ENCODE measurements around the gene PCP4.

The PCP4 gene

DNA sequence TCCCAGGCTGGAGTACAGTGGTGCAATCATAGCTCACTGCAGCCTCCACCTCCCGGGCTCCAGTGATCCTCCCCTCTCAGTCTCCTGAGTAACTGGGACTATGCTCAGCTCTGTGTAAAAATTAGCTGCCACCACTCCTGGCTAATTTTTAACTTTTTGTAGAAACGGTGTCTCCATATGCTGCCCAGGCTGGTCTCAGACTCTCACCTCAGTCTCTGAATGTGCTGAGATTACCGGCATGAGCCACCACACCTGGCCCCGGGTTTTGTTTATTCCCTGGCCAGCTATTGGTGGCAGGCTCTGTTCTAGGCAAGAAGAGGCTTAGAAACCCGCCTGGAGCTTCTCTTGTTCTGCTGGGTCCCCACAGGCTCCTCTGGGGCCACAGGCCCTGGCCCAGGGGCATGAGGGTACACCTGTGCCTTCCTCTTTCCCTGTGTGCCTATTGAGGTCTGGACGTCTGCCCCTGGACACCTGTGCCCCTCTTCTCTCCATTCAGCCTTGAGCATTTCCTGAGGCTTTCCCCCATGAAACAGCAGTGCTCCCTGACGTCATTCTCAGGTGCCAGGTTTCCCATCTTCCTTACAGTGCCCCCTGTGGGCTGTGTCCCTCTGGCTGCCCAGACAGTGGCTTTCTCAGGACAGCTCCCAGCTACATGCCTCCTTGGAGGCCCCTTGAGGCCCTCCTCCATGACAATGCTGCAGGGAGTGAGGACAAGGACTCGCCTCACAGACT lies 57.5 kb downstream of the PCP4 start:
- DNase-seq = no peak

DNA sequence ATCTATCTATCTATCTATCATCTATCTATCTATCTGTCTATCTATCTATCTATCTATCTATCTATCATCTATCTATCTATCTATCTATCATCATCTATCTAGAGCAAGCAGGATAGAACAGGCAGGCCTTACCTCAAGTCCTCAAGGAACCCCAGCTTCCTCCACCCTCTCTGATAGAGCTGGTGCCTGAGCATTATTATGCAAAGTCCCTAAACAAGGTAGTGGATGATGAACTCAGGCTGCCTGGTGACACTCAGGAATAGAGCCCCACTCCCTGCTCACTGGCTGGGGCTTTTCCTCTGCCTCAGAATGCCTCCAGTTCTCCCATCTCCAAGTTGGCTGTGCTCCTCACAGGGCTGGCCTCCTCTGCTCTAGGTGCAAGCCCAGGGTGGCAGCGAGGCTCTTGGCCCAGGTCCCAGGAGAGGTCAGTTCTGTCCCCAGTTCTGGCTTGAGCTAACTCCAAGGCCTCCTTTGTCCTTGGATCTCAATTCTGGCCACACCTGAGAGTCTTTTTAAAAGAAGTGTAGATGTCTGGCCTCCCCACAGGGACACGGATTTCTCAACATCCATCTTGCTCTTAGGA lies 60.2 kb downstream of the PCP4 start:
- no peak for DNase-seq

DNA sequence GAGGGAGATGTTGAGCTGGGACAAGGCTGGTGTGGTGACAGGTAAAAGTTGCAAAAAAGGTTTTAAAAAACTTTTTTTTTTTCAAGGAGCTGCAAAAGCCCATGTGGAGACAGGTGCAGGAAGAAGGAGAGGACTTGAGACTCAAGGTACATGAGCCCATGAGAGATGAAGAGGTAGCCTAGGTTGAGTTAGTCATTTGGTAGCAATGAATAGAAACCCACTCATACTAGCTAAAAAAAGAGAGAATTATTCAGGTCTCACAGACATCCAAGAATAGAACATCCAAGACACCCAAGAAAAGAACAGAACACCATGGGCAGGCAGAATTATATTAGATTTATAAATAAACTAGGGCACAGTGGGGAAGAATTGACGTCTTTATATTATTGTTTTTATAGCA lies 65.1 kb downstream of the PCP4 start:
- no peak for DNase-seq

DNA sequence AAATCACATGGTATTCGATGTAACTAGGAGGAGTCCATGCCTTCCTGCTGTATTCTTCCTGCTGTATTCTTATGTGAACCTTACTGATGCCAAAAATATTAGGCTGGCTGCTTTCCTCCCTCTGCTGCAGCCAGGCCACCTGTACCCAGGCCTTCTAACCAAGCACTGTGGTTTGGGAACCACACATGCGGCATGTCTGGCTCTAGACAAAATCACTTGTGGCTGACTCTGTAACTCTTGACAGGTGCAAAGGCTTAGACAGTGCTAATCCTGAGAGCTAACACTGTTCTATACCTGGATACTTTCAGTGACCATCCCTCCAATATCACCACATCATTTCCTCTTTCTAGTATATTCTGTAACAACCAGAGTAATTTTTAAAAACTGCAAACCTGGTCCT lies 67.7 kb downstream of the PCP4 start:
- DNase-seq = no peak

DNA sequence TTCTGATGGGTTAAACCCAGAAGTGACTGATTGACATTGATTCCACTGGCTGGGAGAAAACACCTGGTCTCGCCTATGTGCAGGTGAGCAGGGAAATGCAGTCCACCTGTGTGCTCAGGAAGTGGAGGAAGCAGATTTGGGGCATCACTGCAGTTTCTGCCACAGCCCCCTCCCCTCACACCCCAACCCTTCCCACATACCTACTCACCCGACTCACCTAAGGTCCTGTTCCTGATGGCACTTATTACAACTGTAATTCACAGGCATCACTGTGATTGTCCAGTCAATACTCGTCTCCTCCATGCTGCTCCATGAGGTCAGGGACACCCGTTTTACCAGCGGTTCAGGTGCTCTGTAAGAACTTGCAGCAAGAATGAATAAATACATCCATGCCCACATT lies 68.5 kb downstream of the PCP4 start:
- no peak for DNase-seq

DNA sequence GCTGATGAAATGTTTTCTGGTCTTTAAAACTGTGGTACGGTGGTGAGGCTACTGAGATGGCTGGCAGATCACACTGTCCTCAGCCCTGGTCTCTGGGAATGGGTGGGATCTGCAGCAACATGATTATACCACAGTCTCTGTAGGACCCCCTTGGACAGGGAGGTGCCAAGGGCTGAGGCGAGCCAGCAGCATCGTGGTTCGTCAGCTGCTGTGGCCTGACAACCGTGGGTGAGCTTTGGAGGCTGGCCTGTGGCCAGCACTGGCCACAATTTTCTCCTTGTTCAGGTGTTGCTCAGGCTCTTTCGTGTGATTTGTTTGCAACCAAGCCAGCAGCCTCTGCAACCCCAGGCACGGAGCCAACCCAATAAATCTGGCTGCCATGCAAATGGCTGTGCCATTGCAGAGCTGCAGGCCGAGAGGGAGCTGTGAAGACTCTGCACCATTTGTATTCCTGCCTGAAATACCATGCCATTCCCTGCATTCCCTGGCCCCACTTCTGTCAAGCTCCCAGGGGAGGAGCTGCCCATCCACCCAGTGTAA lies 70.9 kb downstream of the PCP4 start:
- no peak for DNase-seq

DNA sequence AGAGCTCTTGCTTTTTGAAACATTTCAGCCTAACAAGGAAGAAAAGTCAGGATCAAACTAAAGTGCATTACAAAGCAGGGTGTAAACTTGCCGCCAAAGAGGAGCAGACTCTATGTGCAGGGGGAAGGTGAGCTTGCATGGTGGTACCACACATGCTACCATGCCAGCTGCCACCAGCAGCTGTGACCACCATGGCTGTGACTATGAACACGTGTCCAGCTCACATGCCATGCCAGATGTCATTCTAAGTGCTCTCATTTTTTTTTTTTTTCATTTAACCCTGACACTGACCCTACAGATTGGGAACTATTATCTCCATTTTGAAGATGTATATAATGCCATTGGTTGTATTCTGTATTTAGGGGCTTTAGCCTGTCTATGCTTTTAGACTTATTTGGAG lies 79.0 kb downstream of the PCP4 start:
- DNase-seq = no peak

DNA sequence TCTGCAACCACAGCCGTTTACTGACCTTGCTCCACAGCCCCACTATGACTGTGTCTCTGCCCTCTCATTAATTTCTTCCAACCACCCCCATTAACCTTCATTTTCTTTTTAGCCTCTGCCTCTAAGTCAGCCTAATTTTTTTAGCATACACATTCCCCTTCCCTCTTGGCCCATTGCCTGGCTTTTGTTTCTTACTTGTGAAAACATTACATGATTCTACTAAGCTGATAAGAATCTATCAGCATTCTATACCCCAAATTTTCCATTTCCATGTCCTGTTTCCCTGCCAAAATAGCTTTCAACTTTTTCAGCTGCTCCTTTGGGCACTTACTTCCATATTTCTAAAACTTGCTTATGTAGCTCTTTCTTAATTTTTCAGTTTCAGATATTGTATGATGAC lies 79.8 kb downstream of the PCP4 start:
- DNase-seq = no peak

DNA sequence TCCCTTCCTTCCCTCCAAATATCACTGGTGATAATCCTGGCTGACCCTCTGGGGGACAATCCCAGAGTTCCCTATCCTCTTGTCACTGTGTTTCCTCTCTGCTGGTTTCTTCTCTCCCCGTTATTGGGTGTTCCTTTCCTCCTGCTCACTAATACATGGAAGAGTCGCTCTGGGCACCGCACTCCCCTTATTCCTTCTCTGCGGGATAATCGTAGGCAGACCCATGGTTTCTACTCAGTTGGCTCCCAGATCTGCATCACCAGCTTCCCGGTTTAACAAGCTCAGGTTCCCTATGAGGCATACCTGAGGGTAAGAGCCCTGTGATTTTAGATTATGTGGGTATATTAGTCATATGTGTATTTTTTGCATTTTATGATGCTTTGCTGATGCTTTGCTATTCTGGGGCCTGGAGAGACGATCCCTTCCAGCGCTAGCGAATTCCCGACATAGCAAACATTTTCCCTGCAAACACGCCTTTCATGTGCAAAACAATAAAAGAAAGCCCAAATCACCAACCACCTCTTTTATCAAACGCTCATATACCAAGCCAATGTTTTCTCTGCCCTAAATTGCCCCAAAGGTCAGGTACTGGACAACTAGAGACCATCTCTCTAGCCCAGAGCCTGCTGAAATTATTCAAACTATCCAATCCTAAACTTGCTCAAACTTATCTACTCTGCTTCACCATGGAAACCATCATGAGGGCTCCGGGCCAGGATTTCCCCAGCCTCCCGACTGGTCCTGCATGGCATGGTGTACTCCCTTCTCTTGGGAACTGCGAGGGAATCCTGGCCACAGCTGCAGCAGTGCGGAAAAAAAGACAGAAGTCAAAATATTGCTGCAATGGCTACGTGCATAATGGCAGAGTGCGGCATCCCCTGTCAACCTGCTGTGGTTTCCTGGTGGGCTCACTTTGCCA lies 84.2 kb downstream of the PCP4 start:
- DNase-seq = no peak

DNA sequence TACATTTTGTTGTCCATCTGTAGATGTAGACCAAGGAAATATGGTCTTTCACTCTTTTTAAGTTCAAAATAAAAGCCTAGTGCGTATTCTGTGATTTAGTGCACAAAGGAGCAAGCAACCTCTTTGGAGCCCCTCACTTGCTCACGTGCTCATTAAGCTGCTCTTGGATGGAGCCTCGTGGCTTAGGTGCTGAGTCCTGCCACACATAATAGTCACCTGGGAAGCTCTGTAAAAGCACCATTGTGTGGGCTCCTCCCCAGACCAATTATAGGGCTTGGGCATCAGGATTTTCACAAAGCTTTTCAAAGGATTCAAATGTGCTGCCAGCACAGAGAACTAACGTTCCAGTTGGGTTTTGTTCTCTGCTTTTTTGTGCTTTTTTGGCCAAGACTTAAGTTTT lies 85.0 kb downstream of the PCP4 start:
- no peak for DNase-seq

DNA sequence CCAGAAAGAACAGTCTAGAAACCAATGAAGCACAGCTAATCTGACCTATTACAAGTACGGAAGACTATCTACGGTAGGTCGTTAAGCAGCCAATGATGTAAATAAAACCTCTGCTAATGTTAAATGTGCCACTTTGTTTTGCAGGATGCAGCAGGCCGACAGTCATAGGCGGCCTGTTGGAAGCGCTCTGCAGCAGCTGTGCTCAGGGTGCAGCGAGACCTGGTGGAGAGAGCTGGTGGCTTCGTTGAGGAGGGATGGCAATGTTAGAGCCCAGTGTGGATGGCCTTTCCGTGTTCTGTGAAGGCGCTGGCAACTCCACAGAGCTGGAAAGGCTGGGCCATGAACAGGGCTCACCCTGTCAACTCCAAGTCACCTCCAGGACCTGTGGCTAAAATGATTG lies 87.3 kb downstream of the PCP4 start:
- no peak for DNase-seq

DNA sequence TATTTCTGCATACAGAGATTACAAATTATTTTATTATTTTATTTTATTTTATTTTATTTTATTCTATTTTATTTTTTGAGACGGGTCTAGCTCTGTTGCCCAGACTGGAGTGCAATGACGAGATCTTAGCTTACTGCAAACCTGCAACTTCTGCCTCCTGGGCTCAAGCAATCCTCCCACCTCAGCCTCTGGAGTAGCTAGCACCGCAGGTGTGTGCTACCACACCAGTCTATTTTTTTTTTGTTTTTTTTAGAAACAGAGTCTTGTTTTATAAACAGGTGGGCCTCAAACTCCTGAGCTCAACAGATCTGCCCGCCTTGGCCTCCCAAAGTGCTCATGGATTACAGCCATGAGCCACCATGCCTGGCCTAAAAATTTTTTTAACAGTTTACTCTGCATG lies 88.1 kb downstream of the PCP4 start:
- DNase-seq = no peak

DNA sequence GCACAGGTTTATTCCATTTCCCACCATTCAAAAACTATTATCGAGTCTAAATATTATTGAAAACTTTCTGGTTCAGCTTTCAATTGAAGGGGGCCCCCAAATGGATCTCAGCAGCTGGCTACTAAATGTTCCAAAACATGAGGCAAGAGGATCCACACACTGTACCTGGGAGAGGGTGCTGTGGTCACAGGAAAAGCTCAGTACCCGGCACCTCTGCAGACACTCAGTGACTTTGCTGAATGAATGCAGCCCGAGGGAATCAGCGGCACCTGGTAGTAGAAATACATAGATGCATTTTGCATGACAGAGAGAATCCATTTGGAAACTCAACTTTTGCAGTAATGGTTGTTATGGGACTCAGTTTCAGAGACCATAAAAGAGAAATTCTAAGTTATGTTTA lies 89.3 kb downstream of the PCP4 start:
- no peak for DNase-seq

DNA sequence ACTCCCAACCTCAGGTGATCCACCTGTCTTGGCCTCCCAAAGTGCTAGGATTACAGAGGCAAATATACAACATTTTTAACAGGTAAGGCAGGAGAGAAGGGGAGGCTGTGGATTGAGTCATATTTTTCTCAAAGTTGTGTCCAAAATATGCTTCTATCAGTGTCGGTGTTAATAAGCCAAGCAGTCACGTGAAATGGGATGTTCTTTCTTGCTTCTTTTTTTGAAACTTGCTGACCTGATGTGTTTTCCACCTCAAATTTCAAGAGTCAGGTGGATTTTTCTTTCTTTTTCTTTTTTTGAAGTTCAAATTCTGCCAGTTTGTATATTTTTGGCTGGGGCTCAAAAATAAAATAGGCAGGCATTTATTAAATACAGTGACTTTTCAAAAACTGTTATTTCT lies 91.5 kb downstream of the PCP4 start:
- no peak for DNase-seq

DNA sequence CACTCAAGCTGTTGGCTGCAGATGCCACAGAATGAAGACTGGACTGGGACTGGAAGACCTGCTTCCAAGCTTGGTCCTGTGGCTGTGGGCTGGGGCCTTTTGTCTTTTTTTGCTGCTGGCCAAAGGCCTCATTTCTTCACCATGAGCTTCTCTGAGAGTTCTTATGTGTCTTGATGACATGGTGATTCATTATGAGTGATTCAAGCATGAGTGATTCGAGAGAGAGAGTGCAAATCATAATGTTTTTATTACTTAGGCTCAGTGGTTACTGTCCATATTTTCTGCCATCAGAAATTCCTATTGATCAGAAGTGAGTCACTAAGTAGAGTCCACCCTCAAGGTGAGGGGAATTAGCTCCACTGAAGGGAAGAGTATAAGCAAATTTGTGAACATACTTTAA lies 94.0 kb downstream of the PCP4 start:
- no peak for DNase-seq

DNA sequence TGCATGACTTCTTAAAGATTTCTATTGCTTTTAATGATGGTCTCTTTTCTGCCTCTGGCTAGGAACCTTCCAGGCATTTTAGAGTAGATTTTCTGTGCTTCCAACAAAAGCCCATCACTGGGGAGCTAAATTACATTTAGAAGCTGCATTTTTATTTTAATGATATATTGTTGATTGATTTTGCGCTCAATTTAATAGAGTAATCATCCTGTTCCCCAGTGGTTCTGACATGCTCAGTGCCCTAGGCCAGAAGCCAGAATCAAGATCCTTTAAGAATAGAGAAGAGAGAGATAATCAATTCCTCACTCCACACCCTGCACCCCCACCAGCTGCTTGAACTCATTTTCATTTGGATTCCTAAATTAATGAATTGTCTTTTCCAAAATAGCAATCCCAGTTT lies 97.8 kb downstream of the PCP4 start:
- DNase-seq = no peak

DNA sequence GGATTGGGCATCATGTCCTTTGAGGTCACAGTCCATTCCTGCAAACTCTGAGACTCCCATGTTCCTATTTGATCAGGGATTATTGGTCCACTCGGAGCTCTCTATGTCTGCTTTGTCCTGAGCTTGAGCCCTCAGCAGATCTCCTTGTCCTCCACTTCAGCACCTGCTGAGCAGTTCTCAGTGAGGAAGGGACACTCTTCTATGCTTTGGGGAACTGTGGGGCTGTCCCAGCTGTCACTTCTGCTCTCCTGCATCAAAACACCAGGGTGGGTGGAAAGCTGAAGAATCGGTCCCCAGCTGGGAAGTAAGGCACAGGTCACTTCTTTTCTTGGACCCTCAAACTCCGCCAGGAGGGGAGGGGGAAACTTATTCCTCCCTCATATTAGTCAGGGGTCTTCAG lies 99.5 kb downstream of the PCP4 start:
- no peak for DNase-seq

DNA sequence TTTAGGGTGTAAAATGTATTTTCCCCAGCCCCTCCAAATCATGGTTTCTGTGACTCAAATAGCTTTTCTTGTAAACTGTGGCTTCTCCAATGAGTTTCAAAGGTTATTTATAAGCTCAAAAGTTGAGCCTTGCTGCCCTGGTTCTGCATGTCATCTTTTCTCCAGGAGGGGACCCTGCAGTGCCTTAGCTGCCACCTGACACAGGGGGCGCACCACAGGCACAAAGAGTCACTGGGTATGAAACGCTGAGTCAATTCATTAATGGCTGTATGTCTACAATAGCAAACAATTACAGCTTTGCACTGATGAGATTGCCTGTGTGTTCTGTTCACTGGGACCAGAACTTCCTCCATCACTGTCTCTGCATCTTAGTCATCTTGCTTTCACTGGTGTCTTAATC lies 100.8 kb downstream of the PCP4 start:
- DNase-seq = no peak

DNA sequence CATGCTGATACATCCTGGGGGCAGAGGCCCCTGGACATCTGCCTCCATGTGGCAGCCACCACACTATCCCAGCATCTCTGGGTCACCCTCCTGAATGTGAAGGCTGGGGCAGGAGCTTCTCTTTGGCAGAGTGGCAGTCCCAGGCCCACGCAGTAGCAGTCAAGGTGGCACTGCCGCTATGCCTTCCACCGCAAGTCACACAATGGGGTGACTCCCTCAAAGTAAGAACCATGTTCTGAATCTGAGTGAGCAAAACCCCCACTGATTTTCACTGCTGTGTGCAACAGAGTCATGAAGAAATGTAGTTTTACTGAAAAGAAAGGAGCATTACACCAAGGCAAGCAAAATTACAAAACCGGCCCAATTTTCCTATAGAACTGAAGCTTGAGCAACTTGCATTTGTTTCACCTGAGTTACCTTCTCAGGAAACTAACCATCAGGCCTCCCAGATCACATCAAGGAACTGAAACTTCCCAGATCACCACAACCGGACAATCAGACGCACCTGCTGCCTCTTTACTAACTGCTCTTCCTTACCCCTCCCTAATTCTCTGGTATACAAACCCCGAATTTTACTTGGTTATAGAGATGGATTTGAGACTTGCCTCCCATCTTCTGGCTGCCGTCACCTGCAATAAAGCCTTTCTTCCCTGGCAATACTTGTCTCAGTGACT lies 102.6 kb downstream of the PCP4 start:
- DNase-seq = no peak

DNA sequence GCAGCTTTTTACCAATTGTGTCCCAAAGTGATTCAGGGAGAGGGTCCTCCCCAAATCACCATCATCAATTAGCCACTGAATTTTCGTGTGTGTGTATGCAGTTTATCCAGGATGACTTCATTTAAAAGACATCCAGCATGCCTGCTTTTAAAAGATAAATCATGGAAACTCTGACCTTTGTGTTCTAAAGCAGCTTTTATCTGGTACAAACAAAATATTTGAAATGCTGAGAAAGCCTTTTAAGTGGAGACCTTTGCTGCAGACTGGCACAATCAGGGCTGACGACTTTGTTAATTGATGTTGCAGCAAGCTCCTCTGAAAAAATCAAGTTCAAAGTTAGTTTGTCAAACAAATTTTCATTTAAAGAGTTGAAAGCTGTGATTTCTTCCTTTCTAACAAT lies 104.7 kb downstream of the PCP4 start:
- DNase-seq = no peak

DNA sequence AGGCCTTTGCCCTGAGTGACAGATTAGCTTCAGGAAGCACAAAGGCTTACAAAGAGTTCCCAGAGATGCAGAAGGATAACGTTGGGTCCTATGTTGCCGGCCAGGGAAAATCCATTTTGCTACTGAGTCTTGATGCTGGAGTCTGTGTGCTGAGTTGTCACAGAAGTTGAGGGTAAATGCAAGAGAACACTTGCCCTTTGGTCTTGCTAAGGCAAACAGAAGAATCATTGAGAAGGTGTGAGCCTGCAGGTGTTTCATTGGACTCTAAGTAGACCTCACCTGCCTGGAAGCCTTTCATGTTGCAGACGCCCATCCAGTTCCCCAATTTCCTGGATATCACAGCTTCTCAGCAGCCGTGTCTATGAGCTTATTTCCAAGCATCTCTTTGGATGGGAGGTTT lies 105.2 kb downstream of the PCP4 start:
- no peak for DNase-seq

DNA sequence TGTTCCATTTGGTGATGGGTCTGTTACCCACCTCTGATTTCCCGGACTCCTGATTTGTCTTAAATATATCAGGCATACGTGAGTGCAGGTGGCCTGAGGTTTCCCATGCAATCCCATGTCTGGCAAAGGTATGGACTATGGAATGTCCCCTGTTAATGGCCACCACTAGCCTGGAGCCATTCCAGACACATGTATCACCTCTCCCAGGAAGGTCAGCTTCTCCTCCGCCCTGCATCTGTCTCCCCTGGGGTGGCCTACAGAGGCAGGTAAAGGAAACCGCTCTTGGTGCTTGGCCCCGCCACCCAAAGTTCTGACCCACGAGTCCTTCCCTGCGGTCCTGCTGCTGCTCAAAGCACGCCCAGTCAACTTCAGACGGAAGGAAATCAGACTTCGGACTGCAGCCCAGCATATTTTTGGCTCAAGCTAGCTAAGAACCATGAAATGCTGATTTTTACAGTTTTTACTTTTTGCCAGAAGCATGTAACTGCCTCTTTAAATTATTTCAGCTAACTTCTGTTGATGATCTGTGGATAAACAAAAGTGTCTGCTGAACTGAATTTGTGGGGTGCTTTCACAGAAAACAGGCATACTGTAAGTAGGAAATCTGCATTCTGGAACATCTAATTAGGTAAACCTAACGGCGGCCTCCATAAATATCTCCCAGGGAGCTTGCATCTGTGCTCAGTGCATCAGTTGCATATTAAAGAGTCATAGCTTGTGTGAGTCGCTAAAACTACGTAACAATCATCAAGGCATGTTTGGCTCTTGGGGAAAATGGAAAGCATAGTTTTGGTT lies 105.9 kb downstream of the PCP4 start:
- DNase-seq = no peak
